A673 (cell line): ENCODE results near the gene CAMK2G. TPM values are rescaled to one million over a fixed set of nuclear protein-coding genes. Genes with fewer than 3 reads are reported as not detected.

Experiments
- BruUV-seq: library from RNA; stranded (reverse); fragments of 400-500 nt; replicated peaks from 2 replicates; lab custom pipeline; 2021; lab: Mats Ljungman, UMichigan
- CTCF ChIA-PET: fragments of 300-600 bp; sonication (Branson Sonifier 250); formaldehyde crosslinking; loops from one replicate; lab custom pipeline; 2022; ENCODE audit warnings: antibody characterized with exemption; lab: Charles Lee
- POLR2A ChIA-PET: fragments of 300-600 bp; sonication (Branson Sonifier 250); formaldehyde crosslinking; loops from one replicate; lab custom pipeline; 2022; ENCODE audit warnings: antibody characterized with exemption; ENCODE audit not compliant: low non-redundant PET; lab: Charles Lee
- DNase-seq: peaks from one replicate; pipeline ENCODE4 v3.0.0-alpha.2; 2015; ENCODE audit warnings: low spot score
- H3K27ac ChIP-seq: fragments of 200-600 bp; sonication (generic); 2 replicates; pipeline ENCODE4 v1.5.1; 2016; ENCODE audit warnings: mixed run types, low read depth, mild to moderate bottlenecking, mixed read lengths, antibody characterized with exemption, low read length; ENCODE audit not compliant: poor library complexity, severe bottlenecking
- H3K27me3 ChIP-seq: fragments of 200-600 bp; sonication (generic); replicated peaks from 2 replicates; pipeline ENCODE4 v1.6.1; 2017; ENCODE audit warnings: mixed run types, low read depth, mild to moderate bottlenecking, mixed read lengths, antibody characterized with exemption, low read length; ENCODE audit not compliant: insufficient read depth, poor library complexity
- H3K36me3 ChIP-seq: fragments of 200-600 bp; sonication (generic); 2 replicates; pipeline ENCODE4 v1.6.1; 2016; ENCODE audit warnings: mixed run types, mild to moderate bottlenecking, mixed read lengths, antibody characterized with exemption, low read length; ENCODE audit not compliant: insufficient read depth, poor library complexity, severe bottlenecking
- H3K4me1 ChIP-seq: fragments of 200-600 bp; sonication (generic); 2 replicates; pipeline ENCODE4 v1.6.1; 2017; ENCODE audit warnings: mixed run types, mild to moderate bottlenecking, mixed read lengths, antibody characterized with exemption, low read length; ENCODE audit not compliant: insufficient read depth, poor library complexity, severe bottlenecking
- H3K4me3 ChIP-seq: fragments of 200-600 bp; sonication (generic); 2 replicates; pipeline ENCODE4 v1.5.1; 2016; ENCODE audit warnings: low read depth, mixed run types, mild to moderate bottlenecking, mixed read lengths, low read length; ENCODE audit not compliant: poor library complexity, severe bottlenecking
- H3K9me3 ChIP-seq: fragments of 200-600 bp; sonication (generic); 2 replicates; pipeline ENCODE4 v1.6.1; 2016; ENCODE audit warnings: mixed run types, low read depth, mild to moderate bottlenecking, mixed read lengths, antibody characterized with exemption, low read length; ENCODE audit not compliant: poor library complexity, severe bottlenecking
- EZH2 ChIP-seq: fragments of 200-600 bp; sonication (generic); IDR thresholded peaks from 2 replicates; pipeline ENCODE4 v1.6.1; 2017; ENCODE audit warnings: borderline replicate concordance, low read depth, mild to moderate bottlenecking, mixed read lengths, antibody characterized with exemption, low read length; ENCODE audit not compliant: poor library complexity, severe bottlenecking
- intact Hi-C: fragments of 100-400 bp; cut with micrococcal nuclease; formaldehyde crosslinking; loops from one replicate; pipeline ENCODE4 v1.10.0; 2022; ENCODE audit not compliant: unreplicated experiment
- total RNA-seq: library from RNA; stranded (reverse); gene quantifications from 2 replicates; pipeline ENCODE4 v1.2.3, GENCODE V29; 2021
- TF ChIP-seq, protein P1 (sequence below): fragments of 300-800, 200-600 bp; sonication (generic); conservative IDR thresholded peaks from 2 replicates; pipeline ENCODE4 v1.5.1; 2017; ENCODE audit warnings: low read depth, mild to moderate bottlenecking, antibody characterized with exemption, low read length, moderate library complexity, mixed read lengths

The CAMK2G gene
- total RNA-seq, 1 experiment from 2014 or later, result 32.7 TPM

DNA sequence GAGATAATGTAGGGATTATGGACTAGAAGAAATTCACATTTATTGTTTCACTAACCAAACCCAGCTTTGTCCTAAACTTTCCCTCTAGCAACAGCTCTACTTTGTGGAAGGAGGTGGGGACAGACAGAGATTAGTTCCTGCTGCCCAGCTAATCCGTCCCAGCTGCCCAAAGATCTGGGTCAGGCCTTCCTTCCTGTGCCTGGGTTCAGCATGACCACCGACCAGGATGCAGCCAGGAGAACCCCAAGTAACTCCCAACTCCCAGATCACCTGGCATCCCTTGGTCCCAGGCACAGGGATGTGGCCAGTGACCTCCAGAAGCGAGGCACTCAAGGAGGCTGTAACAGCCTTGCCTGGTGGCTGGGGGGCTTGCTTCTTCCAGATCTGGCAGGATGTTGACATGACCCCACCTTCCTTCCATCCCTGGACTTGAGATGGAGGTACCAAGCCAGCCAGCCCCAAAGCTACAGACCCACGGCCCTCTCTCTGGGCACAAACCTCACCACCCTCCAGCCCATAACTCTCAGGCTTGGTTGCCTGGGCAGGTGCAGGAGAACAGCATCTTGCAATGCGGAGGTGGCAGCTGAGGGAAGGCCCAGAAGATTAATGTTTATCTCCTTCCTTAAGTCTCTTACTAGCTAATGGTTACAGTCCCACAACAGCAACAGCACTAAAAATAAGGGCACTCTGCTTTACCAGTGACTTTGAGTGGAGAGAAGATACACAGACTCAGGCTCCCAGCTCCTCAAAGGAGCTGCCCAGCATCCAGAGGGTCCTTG lies 11.1 kb downstream of the CAMK2G start:
- Histone ChIP-seq H3K9me3 (no peaks in the 10 kb centered on the region), H3K36me3 (peaks cover 21% of the 10 kb centered on the region), H3K4me3 (no peak overlapping the region), H3K27me3 (no peaks in the 10 kb centered on the region), H3K27ac (no peak overlapping the region), H3K4me1 (no peaks in the 10 kb centered on the region)
- TF ChIP-seq, protein P1, sequence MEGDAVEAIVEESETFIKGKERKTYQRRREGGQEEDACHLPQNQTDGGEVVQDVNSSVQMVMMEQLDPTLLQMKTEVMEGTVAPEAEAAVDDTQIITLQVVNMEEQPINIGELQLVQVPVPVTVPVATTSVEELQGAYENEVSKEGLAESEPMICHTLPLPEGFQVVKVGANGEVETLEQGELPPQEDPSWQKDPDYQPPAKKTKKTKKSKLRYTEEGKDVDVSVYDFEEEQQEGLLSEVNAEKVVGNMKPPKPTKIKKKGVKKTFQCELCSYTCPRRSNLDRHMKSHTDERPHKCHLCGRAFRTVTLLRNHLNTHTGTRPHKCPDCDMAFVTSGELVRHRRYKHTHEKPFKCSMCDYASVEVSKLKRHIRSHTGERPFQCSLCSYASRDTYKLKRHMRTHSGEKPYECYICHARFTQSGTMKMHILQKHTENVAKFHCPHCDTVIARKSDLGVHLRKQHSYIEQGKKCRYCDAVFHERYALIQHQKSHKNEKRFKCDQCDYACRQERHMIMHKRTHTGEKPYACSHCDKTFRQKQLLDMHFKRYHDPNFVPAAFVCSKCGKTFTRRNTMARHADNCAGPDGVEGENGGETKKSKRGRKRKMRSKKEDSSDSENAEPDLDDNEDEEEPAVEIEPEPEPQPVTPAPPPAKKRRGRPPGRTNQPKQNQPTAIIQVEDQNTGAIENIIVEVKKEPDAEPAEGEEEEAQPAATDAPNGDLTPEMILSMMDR, result no peak
- TF ChIP-seq EZH2, result no peak
- POLR2A ChIA-PET, result no interaction called here
- intact Hi-C loops, result no loop called here
- CTCF ChIA-PET, result no interaction called here
- BruUV-seq, result no TSS peak
- DNase-seq, result no peak

DNA sequence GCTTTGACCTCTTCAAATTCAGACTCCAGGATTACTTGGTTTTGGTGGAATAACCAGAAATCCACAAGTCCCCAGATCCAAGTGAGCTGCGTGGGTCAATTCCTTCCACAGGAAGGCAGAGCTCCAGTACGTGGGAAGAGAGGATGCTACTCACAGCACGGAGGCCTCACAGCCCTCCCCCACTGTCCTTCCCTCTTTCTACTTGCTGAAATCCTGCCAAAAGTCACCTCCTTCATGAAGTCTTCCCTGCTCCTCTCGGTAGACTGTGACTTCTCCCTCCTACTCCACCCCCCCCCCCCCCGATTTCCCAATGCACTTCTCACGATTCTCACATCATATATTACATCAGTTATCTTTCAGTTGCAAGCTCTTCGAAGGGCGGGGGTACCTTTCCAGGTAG lies 12.3 kb downstream of the CAMK2G start:
- intact Hi-C loops, result no loop called here
- Histone ChIP-seq H3K36me3 (peaks cover 23% of the 10 kb centered on the region), H3K9me3 (no peaks in the 10 kb centered on the region), H3K4me3 (no peak overlapping the region), H3K4me1 (no peaks in the 10 kb centered on the region), H3K27me3 (no peaks in the 10 kb centered on the region), H3K27ac (no peak overlapping the region)
- TF ChIP-seq, protein P1, result no peak
- no peak for TF ChIP-seq EZH2
- DNase-seq, result no peak
- ChIA-PET CTCF (no interaction called here), POLR2A (no interaction called here)
- no TSS peak for BruUV-seq

DNA sequence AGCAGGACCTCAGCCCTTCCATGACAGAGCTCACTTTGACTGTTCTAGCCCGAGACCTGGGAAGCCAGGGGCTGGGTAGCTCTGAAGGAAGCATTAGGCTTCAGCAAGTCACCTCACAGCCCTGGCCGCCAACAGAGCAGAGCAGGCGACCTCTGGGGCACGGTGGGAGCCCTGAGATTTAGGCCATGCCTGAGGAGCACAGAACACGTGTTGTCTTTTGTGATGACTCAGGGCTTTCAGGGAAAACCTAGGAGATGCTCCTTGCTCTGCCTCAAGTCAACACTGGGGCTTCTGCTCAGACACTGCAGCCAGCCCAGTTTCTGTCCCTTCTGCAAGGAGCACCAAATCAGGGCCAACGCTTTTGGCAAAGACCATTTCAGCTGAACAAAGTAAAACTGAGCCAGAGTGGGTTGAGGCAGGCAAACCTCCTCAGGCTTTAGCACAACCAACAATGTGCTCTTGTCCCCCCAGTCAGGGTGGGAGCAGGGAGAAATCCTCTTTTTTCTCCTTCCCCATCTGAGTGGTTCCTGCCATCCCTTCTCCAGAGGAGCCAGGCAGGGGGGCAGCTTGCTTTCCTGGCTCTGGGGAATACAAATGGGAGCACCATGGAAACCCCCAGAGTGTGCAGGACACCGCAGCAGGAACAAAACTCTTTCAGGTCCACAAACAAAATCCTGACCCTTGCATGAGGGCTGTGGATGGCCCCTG lies 14.4 kb downstream of the CAMK2G start:
- no peaks in the 10 kb centered on the region for H3K27me3 ChIP-seq
- intact Hi-C loops, result no loop called here
- ChIA-PET POLR2A (no interaction called here), CTCF (interaction anchor here (0.5 kb wide), 1 partner anchor 332 kb away, joined by 8 read pairs; no protein-coding TSS in a partner anchor)
- H3K9me3 ChIP-seq, result no peaks in the 10 kb centered on the region
- BruUV-seq, result no TSS peak
- peaks cover 25% of the 10 kb centered on the region for H3K36me3 ChIP-seq
- no peaks in the 10 kb centered on the region for H3K4me1 ChIP-seq
- no peak overlapping the region for H3K4me3 ChIP-seq
- TF ChIP-seq, protein P1, result no peak
- TF ChIP-seq EZH2, result no peak
- no peak for DNase-seq
- H3K27ac ChIP-seq, result no peak overlapping the region
